Kidney epithelial cell (primary cell): ENCODE measurements around the gene SLC35G3. TPM values are rescaled to one million over a fixed set of nuclear protein-coding genes. Genes with fewer than 3 reads are reported as not detected.

ENCODE experiments used
- DNase-seq: peaks from one replicate; pipeline ENCODE4 v3.0.0-alpha.2; 2010; ENCODE audit warnings: low read depth
- H3K27me3 ChIP-seq: 2 replicates; pipeline ENCODE4 v1.6.0; 2011; ENCODE audit warnings: low read length; ENCODE audit not compliant: control insufficient read depth, insufficient read depth
- H3K36me3 ChIP-seq: 2 replicates; pipeline ENCODE4 v1.5.1; 2011; ENCODE audit warnings: low read length; ENCODE audit not compliant: control insufficient read depth, insufficient read depth
- H3K4me3 ChIP-seq: 2 replicates; pipeline ENCODE4 v1.5.1; 2011; ENCODE audit warnings: low read depth, mild to moderate bottlenecking, control low read depth, low read length
- CTCF ChIP-seq: IDR thresholded peaks from 2 replicates; pipeline ENCODE4 v1.5.1; 2011; ENCODE audit warnings: mild to moderate bottlenecking, moderate library complexity, low read length, control low read depth, inconsistent platforms; ENCODE audit not compliant: insufficient read depth, poor library complexity, severe bottlenecking
- total RNA-seq: library from RNA; depleted of rRNA; stranded (reverse); fragments of >200 nt; gene quantifications from 2 replicates; pipeline ENCODE4 v1.2.3, GENCODE V29; 2015

SLC35G3 gene
- total RNA-seq, 1 donor from 2014 or later, result not detected

DNA sequence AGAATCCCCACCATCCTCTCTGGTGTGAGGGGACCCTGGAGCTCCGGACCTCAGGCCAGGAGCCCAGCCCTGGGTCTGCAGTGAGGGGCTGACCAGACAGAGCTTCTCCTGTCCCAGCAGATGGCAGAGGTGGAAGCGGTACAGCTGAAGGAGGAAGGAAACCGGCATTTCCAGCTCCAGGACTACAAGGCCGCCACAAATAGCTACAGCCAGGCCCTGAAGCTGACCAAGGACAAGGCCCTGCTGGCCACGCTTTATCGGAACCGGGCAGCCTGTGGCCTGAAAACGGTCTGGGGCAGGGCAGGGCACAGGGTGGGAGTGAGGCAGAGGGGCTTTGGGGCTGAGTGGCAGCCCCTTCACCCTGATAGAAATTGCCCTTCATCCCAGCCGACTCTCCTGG, 46.0 kb downstream of the SLC35G3 start:
- Histone ChIP-seq H3K4me3 (no peak overlapping the region), H3K27me3 (peaks cover 4% of the 10 kb centered on the region), H3K36me3 (no peaks in the 10 kb centered on the region)
- TF ChIP-seq CTCF, result no peak
- DNase-seq, result no peak

- no peak for TF ChIP-seq CTCF
These were observed 46.8 kb downstream of the SLC35G3 start, which contains the start of gene UNC45B for GRCh38 chr17:35147375-35147905. Gene UNC45B, plus strand, starts transcription at chr17:35147817. Its CDS starts 447 bp downstream, at chr17:35148264.

DNA sequence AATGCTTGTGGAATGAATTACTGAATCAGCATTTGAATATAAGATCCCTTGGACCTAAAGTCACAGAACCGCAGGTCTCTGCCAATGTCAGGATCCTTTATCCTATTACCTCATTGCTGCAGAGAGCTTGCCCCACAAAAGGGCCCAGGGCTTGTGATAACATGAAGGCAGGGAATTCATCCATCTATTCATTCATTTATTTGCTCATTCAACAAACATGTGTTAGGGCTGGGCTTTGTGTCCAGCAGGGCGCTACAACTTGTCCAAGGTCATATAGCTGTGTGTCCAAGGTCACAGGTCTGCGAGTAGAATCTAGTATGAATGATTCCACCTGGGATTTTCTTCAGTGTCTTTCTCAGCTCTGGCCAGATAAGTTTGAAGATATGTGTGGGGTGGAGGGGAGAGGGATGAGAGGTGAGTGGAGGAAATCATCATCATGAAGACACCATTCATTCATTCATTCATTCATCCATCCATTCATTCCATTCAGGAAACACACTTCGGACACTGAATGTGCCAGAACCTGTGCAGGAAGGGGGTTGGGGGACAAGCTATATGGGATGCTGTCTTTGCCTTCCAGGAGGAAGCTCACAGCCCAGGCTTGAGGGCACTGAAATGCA, 47.9 kb downstream of the SLC35G3 start:
- TF ChIP-seq CTCF, result no peak
- DNase-seq, result no peak
- no peaks in the 10 kb centered on the region for H3K36me3 ChIP-seq
- H3K4me3 ChIP-seq, result no peak overlapping the region
- peaks cover 4% of the 10 kb centered on the region for H3K27me3 ChIP-seq

More at GRCh38 chr17:35147375-35147905, 46.8 kb downstream of the SLC35G3 start, which contains the start of gene UNC45B:
- Histone ChIP-seq H3K4me3 (no peak within 1 kb of the TSS), H3K36me3 (no peaks in the 10 kb centered on the region), H3K27me3 (peaks cover 4% of the 10 kb centered on the region)
- DNase-seq, result no peak

DNA sequence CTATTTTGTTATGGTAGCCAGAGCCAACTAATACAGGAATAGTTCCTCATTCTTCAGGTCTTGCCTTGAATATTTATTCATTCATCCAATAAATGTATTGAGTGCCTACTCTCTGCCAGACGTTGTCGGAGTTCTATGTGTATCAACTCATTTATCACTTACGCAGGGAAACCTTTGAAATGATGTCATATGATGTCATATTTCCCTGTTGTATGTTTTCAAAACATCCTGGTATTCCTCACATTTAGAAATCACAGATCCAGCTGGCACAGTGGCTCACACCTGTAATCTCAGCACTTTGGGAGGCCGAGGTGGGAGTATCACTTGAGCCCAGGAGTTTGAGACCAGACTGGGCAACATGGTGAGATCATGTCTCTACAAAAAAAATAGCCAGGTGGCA, 49.4 kb downstream of the SLC35G3 start:
- no peak for TF ChIP-seq CTCF
- Histone ChIP-seq H3K36me3 (no peaks in the 10 kb centered on the region), H3K4me3 (no peak overlapping the region), H3K27me3 (peaks cover 4% of the 10 kb centered on the region)
- no peak for DNase-seq

Other genes with a start within 250 kb of the SLC35G3 start
- 1.7 and 2.4 TPM in 2 replicates for gene CCT6B, start 232.9 kb downstream of the SLC35G3 start, total RNA-seq
- gene ZNF830, start 232.9 kb downstream of the SLC35G3 start, total RNA-seq, result 10.5 and 11.1 TPM in 2 replicates
- 25.8 and 35.2 TPM in 2 replicates for gene LIG3, start 213.9 kb downstream of the SLC35G3 start, total RNA-seq
- 13.8 and 14.1 TPM in 2 replicates for gene RFFL, start 130.7 kb downstream of the SLC35G3 start, total RNA-seq
- gene RAD51D, start 74.5 kb downstream of the SLC35G3 start, total RNA-seq, result 13.7 and 18.4 TPM in 2 replicates
- gene FNDC8, start 72.8 kb downstream of the SLC35G3 start, total RNA-seq, result not detected in 2 replicates
- 19.3 and 29.7 TPM in 2 replicates for gene NLE1, start 52.1 kb downstream of the SLC35G3 start, total RNA-seq
- not detected in 2 replicates for gene UNC45B, start 46.6 kb downstream of the SLC35G3 start, total RNA-seq
- 114 and 129 TPM in 2 replicates for gene SLFN5, start 48.7 kb upstream of the SLC35G3 start, total RNA-seq
- 0.04 and 0.27 TPM in 2 replicates for gene SLFN11, start 179.2 kb upstream of the SLC35G3 start, total RNA-seq
- 12.8 and 12.9 TPM in 2 replicates for gene SLFN12, start 238.1 kb upstream of the SLC35G3 start, total RNA-seq